Neural cell (in vitro differentiated cells): Measurements from ENCODE around the gene NELL2. TPM values are rescaled to one million over a fixed set of nuclear protein-coding genes. Genes with fewer than 3 reads are reported as not detected.

ENCODE experiments used
- H2AFZ ChIP-seq: fragments of 200-600, 300-800 bp; sonication (generic), shearing (Covaris generic); 2 replicates; pipeline ENCODE4 v1.6.0; 2014; ENCODE audit warnings: low read depth, mild to moderate bottlenecking, antibody characterized with exemption, low read length, moderate library complexity
- H3F3A ChIP-seq: fragments of 200-600 bp; shearing (Covaris generic); 2 replicates; pipeline ENCODE4 v1.6.1; 2016; ENCODE audit warnings: mild to moderate bottlenecking, moderate library complexity, mixed read lengths, antibody characterized with exemption, low read length; ENCODE audit not compliant: insufficient read depth, poor library complexity, severe bottlenecking
- H3K27ac ChIP-seq: fragments of 200-600, 300-800 bp; sonication (generic), shearing (Covaris generic); 2 replicates; pipeline ENCODE4 v1.5.1; 2014; ENCODE audit warnings: mild to moderate bottlenecking, low read length, moderate library complexity
- H3K27me3 ChIP-seq: fragments of 300-800, 200-600 bp; sonication (generic), shearing (Covaris generic); 2 replicates; pipeline ENCODE4 v1.6.0; 2014; ENCODE audit warnings: mild to moderate bottlenecking, low read depth, low read length, moderate library complexity; ENCODE audit not compliant: insufficient read depth
- H3K36me3 ChIP-seq: fragments of 300-800, 200-600 bp; sonication (generic), shearing (Covaris generic); 2 replicates; pipeline ENCODE4 v1.5.1; 2014; ENCODE audit warnings: mild to moderate bottlenecking, antibody characterized with exemption, low read length, moderate library complexity; ENCODE audit not compliant: insufficient read depth
- H3K4me2 ChIP-seq: fragments of 300-800, 200-600 bp; sonication (generic), shearing (Covaris generic); 2 replicates; pipeline ENCODE4 v1.6.0; 2014; ENCODE audit warnings: mild to moderate bottlenecking, low read length
- H3K4me3 ChIP-seq: fragments of 300-800, 200-600 bp; sonication (generic), shearing (Covaris generic); 2 replicates; pipeline ENCODE4 v1.5.1; 2014; ENCODE audit warnings: mild to moderate bottlenecking, low read length, moderate library complexity
- H3K79me2 ChIP-seq: fragments of 200-600 bp; shearing (Covaris generic); replicated peaks from 2 replicates; pipeline ENCODE4 v1.6.0; 2014; ENCODE audit warnings: mild to moderate bottlenecking, low read length, moderate library complexity; ENCODE audit not compliant: insufficient read depth
- H3K9ac ChIP-seq: fragments of 300-800, 200-600 bp; sonication (generic), shearing (Covaris generic); 2 replicates; pipeline ENCODE4 v1.6.1; 2016; ENCODE audit warnings: mild to moderate bottlenecking, low read length, mixed read lengths
- H3K9me2 ChIP-seq: fragments of 200-600 bp; shearing (Covaris generic); 2 replicates; pipeline ENCODE4 v1.6.1; 2016; ENCODE audit warnings: mild to moderate bottlenecking, low read length, mixed read lengths; ENCODE audit not compliant: insufficient read depth
- H3K9me3 ChIP-seq: fragments of 200-600, 300-800 bp; sonication (generic), shearing (Covaris generic); 2 replicates; pipeline ENCODE4 v1.6.1; 2016; ENCODE audit warnings: mild to moderate bottlenecking, mixed run types, low read length, moderate library complexity, mixed read lengths
- H4K20me1 ChIP-seq: fragments of 200-600 bp; shearing (Covaris generic); 2 replicates; pipeline ENCODE4 v1.6.1; 2016; ENCODE audit warnings: mild to moderate bottlenecking, mixed run types; ENCODE audit not compliant: insufficient read depth
- EP300 ChIP-seq: fragments of 450-650 bp; conservative IDR thresholded peaks from 2 replicates; pipeline ENCODE4 v1.6.1; 2014; ENCODE audit warnings: antibody characterized with exemption, mild to moderate bottlenecking, moderate library complexity; ENCODE audit not compliant: poor library complexity, severe bottlenecking
- EZH2 ChIP-seq: fragments of 200-600, 300-800 bp; shearing (Covaris generic), sonication (generic); IDR thresholded peaks from 2 replicates; pipeline ENCODE4 v1.6.1; 2014; ENCODE audit warnings: antibody characterized with exemption, low read length, borderline replicate concordance, mild to moderate bottlenecking; ENCODE audit not compliant: insufficient read depth, poor library complexity, severe bottlenecking
- MXI1 ChIP-seq: fragments of 450-650 bp; conservative IDR thresholded peaks from 2 replicates; pipeline ENCODE4 v1.6.1; 2014; ENCODE audit warnings: antibody characterized with exemption, mild to moderate bottlenecking; ENCODE audit not compliant: poor library complexity, severe bottlenecking
- POLR2AphosphoS5 ChIP-seq: IDR thresholded peaks from 2 replicates; pipeline ENCODE4 v1.6.1; 2012
- RAD21 ChIP-seq: fragments of 450-650 bp; conservative IDR thresholded peaks from 2 replicates; pipeline ENCODE4 v1.6.1; 2014; ENCODE audit warnings: antibody characterized with exemption, mild to moderate bottlenecking, moderate library complexity
- SMC3 ChIP-seq: fragments of 450-650 bp; conservative IDR thresholded peaks from 2 replicates; pipeline ENCODE4 v1.6.1; 2014; ENCODE audit warnings: antibody characterized with exemption, mild to moderate bottlenecking, moderate library complexity; ENCODE audit not compliant: poor library complexity
- TAF1 ChIP-seq: IDR thresholded peaks from 2 replicates; pipeline ENCODE4 v1.6.1; 2012; ENCODE audit warnings: low read depth
- polyA plus RNA-seq: library from polyadenylated mRNA; depleted of rRNA; stranded (reverse); fragments of >200 nt; gene quantifications from 2 replicates; pipeline ENCODE4 v1.2.3, GENCODE V29; 2014
- TF ChIP-seq, protein P1 (sequence below): IDR thresholded peaks from 2 replicates; pipeline ENCODE4 v1.6.1; 2012; ENCODE audit warnings: borderline replicate concordance
- TF ChIP-seq, protein P2 (sequence below): fragments of 450-650 bp; IDR thresholded peaks from 2 replicates; pipeline ENCODE4 v1.5.1; 2014; ENCODE audit warnings: antibody characterized with exemption, mild to moderate bottlenecking, moderate library complexity; ENCODE audit not compliant: poor library complexity, severe bottlenecking

NELL2 gene
- polyA plus RNA-seq, 1 donor from 2014 or later: 41.8 TPM

DNA sequence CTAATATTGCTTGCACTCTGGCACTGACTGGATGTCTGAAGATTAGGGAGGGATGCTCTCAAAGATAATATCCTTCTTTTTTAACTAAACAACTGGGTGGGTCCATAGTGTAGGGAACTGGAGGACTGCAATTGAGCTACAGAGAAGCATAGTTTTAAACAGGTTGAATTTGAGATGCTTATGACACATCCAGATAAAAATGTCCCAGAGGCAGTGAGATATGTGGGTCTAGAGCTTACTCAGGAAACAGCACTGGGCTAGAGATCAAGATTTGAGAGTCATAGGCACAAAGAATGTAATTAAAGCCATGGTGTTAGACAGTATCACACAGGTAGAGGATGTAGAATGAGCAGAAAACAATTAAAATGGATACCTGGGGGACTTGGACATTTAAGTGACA lies 198.4 kb downstream of the NELL2 start:
- no peaks in the 10 kb centered on the region for H3K79me2 ChIP-seq
- no peaks in the 10 kb centered on the region for H3F3A ChIP-seq
- no peaks in the 10 kb centered on the region for H3K36me3 ChIP-seq
- H3K4me2 ChIP-seq: no peak overlapping the region
- H2AFZ ChIP-seq: no peak overlapping the region
- no peaks in the 10 kb centered on the region for H3K9me2 ChIP-seq
- H3K9ac ChIP-seq: no peak overlapping the region
- H3K9me3 ChIP-seq: peaks cover 3% of the 10 kb centered on the region
- no peaks in the 10 kb centered on the region for H4K20me1 ChIP-seq
- no peaks in the 10 kb centered on the region for H3K27me3 ChIP-seq
- H3K4me3 ChIP-seq: no peak overlapping the region
- TF ChIP-seq, protein P1, sequence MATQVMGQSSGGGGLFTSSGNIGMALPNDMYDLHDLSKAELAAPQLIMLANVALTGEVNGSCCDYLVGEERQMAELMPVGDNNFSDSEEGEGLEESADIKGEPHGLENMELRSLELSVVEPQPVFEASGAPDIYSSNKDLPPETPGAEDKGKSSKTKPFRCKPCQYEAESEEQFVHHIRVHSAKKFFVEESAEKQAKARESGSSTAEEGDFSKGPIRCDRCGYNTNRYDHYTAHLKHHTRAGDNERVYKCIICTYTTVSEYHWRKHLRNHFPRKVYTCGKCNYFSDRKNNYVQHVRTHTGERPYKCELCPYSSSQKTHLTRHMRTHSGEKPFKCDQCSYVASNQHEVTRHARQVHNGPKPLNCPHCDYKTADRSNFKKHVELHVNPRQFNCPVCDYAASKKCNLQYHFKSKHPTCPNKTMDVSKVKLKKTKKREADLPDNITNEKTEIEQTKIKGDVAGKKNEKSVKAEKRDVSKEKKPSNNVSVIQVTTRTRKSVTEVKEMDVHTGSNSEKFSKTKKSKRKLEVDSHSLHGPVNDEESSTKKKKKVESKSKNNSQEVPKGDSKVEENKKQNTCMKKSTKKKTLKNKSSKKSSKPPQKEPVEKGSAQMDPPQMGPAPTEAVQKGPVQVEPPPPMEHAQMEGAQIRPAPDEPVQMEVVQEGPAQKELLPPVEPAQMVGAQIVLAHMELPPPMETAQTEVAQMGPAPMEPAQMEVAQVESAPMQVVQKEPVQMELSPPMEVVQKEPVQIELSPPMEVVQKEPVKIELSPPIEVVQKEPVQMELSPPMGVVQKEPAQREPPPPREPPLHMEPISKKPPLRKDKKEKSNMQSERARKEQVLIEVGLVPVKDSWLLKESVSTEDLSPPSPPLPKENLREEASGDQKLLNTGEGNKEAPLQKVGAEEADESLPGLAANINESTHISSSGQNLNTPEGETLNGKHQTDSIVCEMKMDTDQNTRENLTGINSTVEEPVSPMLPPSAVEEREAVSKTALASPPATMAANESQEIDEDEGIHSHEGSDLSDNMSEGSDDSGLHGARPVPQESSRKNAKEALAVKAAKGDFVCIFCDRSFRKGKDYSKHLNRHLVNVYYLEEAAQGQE: no peak
- no peak for TF ChIP-seq SMC3
- TF ChIP-seq EP300: no peak
- TF ChIP-seq RAD21: no peak
- TF ChIP-seq, protein P2, sequence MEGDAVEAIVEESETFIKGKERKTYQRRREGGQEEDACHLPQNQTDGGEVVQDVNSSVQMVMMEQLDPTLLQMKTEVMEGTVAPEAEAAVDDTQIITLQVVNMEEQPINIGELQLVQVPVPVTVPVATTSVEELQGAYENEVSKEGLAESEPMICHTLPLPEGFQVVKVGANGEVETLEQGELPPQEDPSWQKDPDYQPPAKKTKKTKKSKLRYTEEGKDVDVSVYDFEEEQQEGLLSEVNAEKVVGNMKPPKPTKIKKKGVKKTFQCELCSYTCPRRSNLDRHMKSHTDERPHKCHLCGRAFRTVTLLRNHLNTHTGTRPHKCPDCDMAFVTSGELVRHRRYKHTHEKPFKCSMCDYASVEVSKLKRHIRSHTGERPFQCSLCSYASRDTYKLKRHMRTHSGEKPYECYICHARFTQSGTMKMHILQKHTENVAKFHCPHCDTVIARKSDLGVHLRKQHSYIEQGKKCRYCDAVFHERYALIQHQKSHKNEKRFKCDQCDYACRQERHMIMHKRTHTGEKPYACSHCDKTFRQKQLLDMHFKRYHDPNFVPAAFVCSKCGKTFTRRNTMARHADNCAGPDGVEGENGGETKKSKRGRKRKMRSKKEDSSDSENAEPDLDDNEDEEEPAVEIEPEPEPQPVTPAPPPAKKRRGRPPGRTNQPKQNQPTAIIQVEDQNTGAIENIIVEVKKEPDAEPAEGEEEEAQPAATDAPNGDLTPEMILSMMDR: no peak
- no peak for TF ChIP-seq EZH2
- no peak for TF ChIP-seq MXI1
- TF ChIP-seq POLR2AphosphoS5: no peak
- TF ChIP-seq TAF1: no peak
- no peak overlapping the region for H3K27ac ChIP-seq

DNA sequence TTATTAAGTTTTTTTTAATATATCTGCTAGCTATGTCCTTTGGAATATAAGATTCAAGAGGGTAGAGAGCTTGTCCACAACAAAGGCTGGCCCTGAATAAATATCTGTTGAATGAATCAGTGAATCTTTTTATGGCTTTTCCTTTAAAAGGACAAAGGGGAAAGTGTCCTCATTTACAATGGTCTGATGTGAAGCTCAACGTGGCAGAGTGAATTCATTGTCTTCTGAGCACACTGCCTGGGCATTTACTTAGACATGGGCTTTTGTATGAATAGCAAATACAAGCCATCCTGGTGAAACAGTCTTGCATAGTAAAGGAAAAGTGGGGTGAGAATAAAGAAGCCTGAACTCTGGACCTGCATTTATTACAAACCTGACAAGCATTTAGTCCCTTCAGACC lies 201.2 kb downstream of the NELL2 start:
- Histone ChIP-seq H3K27ac (no peak overlapping the region), H3K4me3 (no peak overlapping the region), H3K79me2 (no peaks in the 10 kb centered on the region), H3K27me3 (no peaks in the 10 kb centered on the region), H3K4me2 (no peak overlapping the region), H3K9me3 (peaks cover 3% of the 10 kb centered on the region), H3K9me2 (no peaks in the 10 kb centered on the region), H3K9ac (no peak overlapping the region), H2AFZ (no peak overlapping the region), H4K20me1 (no peaks in the 10 kb centered on the region), H3K36me3 (no peaks in the 10 kb centered on the region), H3F3A (no peaks in the 10 kb centered on the region)
- no peak for TF ChIP-seq SMC3
- TF ChIP-seq, protein P1: no peak
- TF ChIP-seq EP300: no peak
- TF ChIP-seq MXI1: no peak
- no peak for TF ChIP-seq POLR2AphosphoS5
- TF ChIP-seq EZH2: no peak
- TF ChIP-seq, protein P2: no peak
